GM12864 (cell line): ENCODE data around the gene ABCA9.

Experiments used
- DNase-seq: peaks from one replicate; pipeline ENCODE4 v3.0.0-alpha.2; 2011; ENCODE audit warnings: low read depth
- H3K4me3 ChIP-seq: 2 replicates; pipeline ENCODE4 v1.5.1; 2011; ENCODE audit warnings: mild to moderate bottlenecking, low read depth, low read length, control low read depth
- TF ChIP-seq, protein P1 (sequence below): IDR thresholded peaks from 2 replicates; pipeline ENCODE4 v1.5.1; 2011; ENCODE audit warnings: low read depth, mild to moderate bottlenecking, moderate library complexity, low read length, control low read depth, inconsistent platforms; ENCODE audit errors: missing control alignments

Gene ABCA9

DNA sequence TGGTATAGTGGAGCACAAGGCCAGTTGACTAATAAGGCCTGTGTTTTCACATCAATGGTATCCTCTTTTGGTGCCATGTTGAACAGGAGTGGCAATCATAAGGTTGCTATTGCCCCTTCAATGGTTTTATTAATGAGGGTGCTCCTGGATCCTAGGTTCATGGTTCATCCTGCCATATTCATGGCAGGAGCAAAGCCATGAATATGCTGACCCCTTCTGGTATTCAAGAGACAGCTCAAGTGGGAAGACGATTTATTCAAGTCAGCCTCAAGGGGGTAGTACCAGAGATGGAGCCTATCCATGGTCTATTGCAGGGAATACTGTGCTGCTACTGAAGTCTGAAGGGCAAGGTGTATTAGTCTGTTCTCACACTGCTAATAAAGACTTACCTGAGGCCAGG lies 2.6 kb downstream of the ABCA9 start:
- no peak overlapping the region for H3K4me3 ChIP-seq
- no peak for DNase-seq
- TF ChIP-seq, protein P1, sequence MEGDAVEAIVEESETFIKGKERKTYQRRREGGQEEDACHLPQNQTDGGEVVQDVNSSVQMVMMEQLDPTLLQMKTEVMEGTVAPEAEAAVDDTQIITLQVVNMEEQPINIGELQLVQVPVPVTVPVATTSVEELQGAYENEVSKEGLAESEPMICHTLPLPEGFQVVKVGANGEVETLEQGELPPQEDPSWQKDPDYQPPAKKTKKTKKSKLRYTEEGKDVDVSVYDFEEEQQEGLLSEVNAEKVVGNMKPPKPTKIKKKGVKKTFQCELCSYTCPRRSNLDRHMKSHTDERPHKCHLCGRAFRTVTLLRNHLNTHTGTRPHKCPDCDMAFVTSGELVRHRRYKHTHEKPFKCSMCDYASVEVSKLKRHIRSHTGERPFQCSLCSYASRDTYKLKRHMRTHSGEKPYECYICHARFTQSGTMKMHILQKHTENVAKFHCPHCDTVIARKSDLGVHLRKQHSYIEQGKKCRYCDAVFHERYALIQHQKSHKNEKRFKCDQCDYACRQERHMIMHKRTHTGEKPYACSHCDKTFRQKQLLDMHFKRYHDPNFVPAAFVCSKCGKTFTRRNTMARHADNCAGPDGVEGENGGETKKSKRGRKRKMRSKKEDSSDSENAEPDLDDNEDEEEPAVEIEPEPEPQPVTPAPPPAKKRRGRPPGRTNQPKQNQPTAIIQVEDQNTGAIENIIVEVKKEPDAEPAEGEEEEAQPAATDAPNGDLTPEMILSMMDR = no peak

DNA sequence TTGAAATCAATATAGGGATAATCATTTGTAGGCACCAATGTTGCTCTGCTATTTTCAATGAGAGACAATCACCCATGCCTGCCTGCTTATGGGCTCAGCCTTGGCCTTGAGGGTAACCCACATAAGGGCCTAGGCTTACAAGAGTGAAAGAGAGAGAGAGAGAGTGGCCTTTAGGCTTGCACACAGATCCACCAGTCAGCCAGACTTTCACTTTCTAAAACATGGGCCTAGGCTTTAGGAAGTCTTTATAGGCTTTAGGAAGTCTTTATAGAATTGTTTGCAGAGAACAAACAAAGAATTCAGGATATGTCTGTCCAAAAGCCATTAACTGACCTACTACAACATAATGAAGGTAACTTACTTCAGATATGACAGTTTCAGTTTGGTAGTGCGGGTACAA lies 3.4 kb downstream of the ABCA9 start:
- TF ChIP-seq, protein P1 = no peak
- DNase-seq = no peak
- no peak overlapping the region for H3K4me3 ChIP-seq

DNA sequence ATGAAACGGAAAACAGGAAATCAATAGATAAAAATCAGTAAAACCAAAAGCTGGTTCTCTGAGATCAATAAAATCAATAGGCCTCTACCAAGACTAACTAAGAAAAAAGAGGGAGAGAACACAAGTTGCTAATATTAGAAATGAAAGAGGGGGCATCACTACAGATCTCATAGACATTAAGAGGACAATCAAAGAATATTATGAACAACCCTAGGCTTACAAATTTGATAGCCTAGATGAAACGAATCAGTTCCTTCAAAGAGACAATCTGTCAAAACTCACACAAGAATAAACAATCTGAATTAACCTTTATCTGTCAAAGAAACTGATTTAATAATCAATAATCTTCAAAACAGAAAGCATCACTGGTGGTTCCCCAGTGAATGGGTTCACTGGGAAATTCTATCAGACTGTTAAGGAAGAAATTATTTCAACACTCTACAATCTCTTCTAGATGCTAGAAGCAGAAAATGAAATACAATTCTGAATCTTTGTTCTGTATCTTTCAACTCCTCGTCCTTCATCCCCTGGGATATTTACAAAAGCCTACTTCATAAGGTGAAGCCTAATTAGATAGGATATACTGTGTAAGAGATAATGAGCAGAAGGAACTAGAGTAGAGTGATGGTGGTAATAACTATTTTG lies 4.4 kb downstream of the ABCA9 start:
- TF ChIP-seq, protein P1 = no peak
- no peak for DNase-seq

DNA sequence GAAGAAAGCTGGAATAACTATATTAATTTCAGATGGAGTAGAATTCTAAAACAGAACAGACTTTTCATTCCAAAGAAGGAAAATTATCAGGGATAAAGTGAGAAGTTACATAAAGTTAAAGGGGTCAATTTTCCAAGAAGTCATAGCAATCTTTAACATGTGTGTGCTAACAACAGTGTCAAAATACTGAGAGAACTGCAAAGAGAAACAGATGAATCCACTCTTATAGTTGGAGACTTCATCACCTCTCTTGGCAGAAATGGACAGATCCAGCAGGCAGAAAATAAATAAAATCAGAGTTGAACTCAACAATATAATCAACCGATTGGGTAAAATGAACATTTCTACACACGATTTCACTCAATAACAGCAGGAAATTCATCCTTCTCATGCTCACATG lies 5.4 kb downstream of the ABCA9 start:
- no peak for DNase-seq
- H3K4me3 ChIP-seq = no peak overlapping the region
- TF ChIP-seq, protein P1 = no peak

More for the DNA sequence above, 4.4 kb downstream of the ABCA9 start:
- no peak overlapping the region for H3K4me3 ChIP-seq

DNA sequence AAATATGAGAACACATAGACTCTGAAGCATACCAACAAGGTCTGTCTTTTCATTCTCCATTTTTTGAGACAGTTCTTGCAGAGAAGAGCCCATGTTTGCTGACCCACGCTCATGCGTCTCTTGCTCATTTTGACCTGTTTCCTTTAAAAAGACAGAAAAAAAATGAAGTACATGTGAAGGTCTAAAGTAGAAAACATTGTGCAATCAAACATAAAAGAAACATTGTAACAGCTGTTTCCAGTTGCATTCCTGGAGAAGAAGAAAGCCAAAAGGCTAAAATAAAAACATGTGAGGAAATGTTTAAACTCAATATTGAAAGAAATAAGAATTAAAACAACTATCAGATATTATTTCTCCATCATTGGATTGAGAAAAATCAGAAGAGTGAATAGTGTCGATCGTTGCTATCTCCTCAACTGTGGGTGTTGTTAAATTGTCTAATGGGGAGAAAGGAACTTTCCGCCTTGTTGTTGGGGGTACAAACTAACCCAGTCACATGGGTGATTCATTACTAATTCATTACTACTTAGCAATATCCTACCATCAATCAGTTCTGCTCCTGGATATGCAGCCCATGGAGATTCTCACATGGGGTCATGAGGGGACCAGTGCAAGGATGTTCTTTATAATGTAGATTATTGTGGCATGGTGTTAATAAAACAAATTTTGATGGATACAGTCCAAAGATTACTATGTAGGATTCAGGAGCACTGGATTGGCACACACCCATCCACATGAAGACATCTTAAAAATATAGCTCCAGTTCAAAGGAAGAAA lies 9.5 kb downstream of the ABCA9 start:
- no peak overlapping the region for H3K4me3 ChIP-seq
- no peak for DNase-seq
- TF ChIP-seq, protein P1 = no peak

DNA sequence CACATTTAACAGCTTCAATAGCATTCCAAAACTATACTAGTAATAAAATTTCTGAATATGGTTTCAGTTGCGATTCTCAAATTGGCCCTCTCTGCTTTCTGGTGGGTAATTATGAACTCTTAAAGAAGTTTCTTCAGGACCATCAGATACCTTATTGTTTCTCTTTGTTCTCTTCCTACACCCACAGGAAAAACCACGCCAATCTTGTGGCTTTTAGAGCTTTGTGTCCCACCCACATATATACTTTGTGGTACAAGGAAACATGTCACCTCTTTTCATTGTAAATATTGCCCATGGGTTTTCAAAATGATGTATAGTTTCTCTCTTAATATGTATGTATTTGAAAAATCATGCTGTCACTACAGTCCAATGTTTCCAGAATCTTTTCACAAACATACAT lies 12.1 kb downstream of the ABCA9 start:
- H3K4me3 ChIP-seq = no peak overlapping the region
- DNase-seq = no peak
- TF ChIP-seq, protein P1 = no peak
